DND-41 (cell line): ENCODE measurements around the gene REXO4.

Experiments used
- ATAC-seq: fragments of 200-7000 bp; cut with Tn5 transposase; 3 replicates; pipeline ENCODE4 v1.9.1; 2021; ENCODE audit warnings: low read depth; ENCODE audit not compliant: insufficient read depth
- DNase-seq: peaks from one replicate; pipeline ENCODE4 v3.0.0-alpha.2; 2020
- H2AFZ ChIP-seq: 2 replicates; pipeline ENCODE4 v1.6.0; 2012; ENCODE audit warnings: low read depth, low read length
- H3K27ac ChIP-seq: 2 replicates; pipeline ENCODE4 v1.5.1; 2012; ENCODE audit warnings: low read length, inconsistent platforms
- H3K27me3 ChIP-seq: fragments of 200-600 bp; sonication (generic); 2 replicates; pipeline ENCODE4 v1.6.0; 2012; ENCODE audit warnings: low read length, mild to moderate bottlenecking, inconsistent platforms; ENCODE audit not compliant: insufficient read depth, poor library complexity
- H3K36me3 ChIP-seq: 2 replicates; pipeline ENCODE4 v1.5.1; 2012; ENCODE audit warnings: low read length, inconsistent platforms; ENCODE audit not compliant: insufficient read depth
- H3K4me1 ChIP-seq: 2 replicates; pipeline ENCODE4 v1.5.1; 2012; ENCODE audit warnings: mild to moderate bottlenecking, low read length; ENCODE audit not compliant: insufficient read depth
- H3K4me2 ChIP-seq: 2 replicates; pipeline ENCODE4 v1.6.0; 2012; ENCODE audit warnings: mild to moderate bottlenecking, moderate library complexity, low read length, inconsistent platforms; ENCODE audit not compliant: insufficient read depth
- H3K4me3 ChIP-seq, 2 experiments: fragments of 200-600 bp in 1 of 2; shearing (Covaris generic) in 1 of 2; 2 replicates each; pipeline ENCODE4 v1.5.1; 2012 to 2016; ENCODE audit warnings: inconsistent platforms in 2 of 2, low read length in 2 of 2, mild to moderate bottlenecking in 2 of 2, low read depth in 1 of 2, moderate library complexity in 1 of 2
- H3K79me2 ChIP-seq: 2 replicates; pipeline ENCODE4 v1.6.0; 2012; ENCODE audit warnings: low read length, inconsistent platforms; ENCODE audit not compliant: insufficient read depth
- H3K9ac ChIP-seq: 2 replicates; pipeline ENCODE4 v1.6.0; 2012; ENCODE audit warnings: low read depth, mild to moderate bottlenecking, inconsistent platforms, low read length, moderate library complexity
- H3K9me3 ChIP-seq: 2 replicates; pipeline ENCODE4 v1.5.1; 2012; ENCODE audit warnings: low read length, moderate library complexity, mild to moderate bottlenecking, inconsistent platforms; ENCODE audit not compliant: insufficient read depth, severe bottlenecking
- H4K20me1 ChIP-seq: 2 replicates; pipeline ENCODE4 v1.6.0; 2012; ENCODE audit warnings: low read length; ENCODE audit not compliant: insufficient read depth
- CTCF ChIP-seq: IDR thresholded peaks from 2 replicates; pipeline ENCODE4 v1.5.1; 2012; ENCODE audit warnings: borderline replicate concordance, low read length, moderate library complexity, mild to moderate bottlenecking; ENCODE audit not compliant: poor library complexity, severe bottlenecking; ENCODE audit errors: extremely low read depth
- EZH2 ChIP-seq: IDR thresholded peaks from 3 replicates; pipeline ENCODE4 v1.6.1; 2012; ENCODE audit warnings: borderline replicate concordance, low read depth, mild to moderate bottlenecking, moderate library complexity, low read length, inconsistent platforms; ENCODE audit not compliant: severe bottlenecking

REXO4 gene

DNA sequence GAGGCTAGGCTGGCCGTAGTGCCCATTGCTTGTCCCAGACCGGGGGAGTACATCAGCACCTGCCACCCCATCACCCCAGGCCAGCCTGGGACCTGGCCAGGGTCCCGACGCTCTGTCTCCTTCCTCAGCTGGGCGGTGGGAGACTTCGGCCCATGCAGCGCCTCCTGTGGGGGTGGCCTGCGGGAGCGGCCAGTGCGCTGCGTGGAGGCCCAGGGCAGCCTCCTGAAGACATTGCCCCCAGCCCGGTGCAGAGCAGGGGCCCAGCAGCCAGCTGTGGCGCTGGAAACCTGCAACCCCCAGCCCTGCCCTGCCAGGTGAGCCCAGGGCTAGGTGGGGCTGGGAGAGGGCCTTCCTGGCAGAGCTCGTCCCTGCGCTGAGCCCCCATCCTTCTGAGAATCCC is 25.4 kb upstream of the REXO4 start:
- ATAC-seq (no peak), DNase-seq (no peak)
- Histone ChIP-seq H3K9me3 (no peaks in the 10 kb centered on the region), H4K20me1 (no peaks in the 10 kb centered on the region), H3K36me3 (no peaks in the 10 kb centered on the region), H2AFZ (no peak overlapping the region), H3K79me2 (no peaks in the 10 kb centered on the region), H3K27ac (no peak overlapping the region), H3K4me2 (no peak overlapping the region), H3K4me1 (no peaks in the 10 kb centered on the region), H3K4me3 (no peak overlapping the region), H3K27me3 (no peaks in the 10 kb centered on the region), H3K9ac (no peak overlapping the region)
- TF ChIP-seq CTCF (no peak), EZH2 (no peak)

GRCh38 chr9:133441571-133441970 is 23.8 kb upstream of the REXO4 start:
- H3K27me3 ChIP-seq: no peaks in the 10 kb centered on the region
- no peaks in the 10 kb centered on the region for H3K4me1 ChIP-seq
- no peak overlapping the region for H3K9ac ChIP-seq
- ATAC-seq (no peak), DNase-seq (no peak)
- H3K9me3 ChIP-seq: no peaks in the 10 kb centered on the region
- H4K20me1 ChIP-seq: no peaks in the 10 kb centered on the region
- no peaks in the 10 kb centered on the region for H3K36me3 ChIP-seq
- H3K4me3 ChIP-seq: no peak overlapping the region
- no peak overlapping the region for H3K4me2 ChIP-seq
- no peak overlapping the region for H3K27ac ChIP-seq
- no peak overlapping the region for H2AFZ ChIP-seq
- TF ChIP-seq CTCF (no peak), EZH2 (no peak)
- H3K79me2 ChIP-seq: no peaks in the 10 kb centered on the region

DNA sequence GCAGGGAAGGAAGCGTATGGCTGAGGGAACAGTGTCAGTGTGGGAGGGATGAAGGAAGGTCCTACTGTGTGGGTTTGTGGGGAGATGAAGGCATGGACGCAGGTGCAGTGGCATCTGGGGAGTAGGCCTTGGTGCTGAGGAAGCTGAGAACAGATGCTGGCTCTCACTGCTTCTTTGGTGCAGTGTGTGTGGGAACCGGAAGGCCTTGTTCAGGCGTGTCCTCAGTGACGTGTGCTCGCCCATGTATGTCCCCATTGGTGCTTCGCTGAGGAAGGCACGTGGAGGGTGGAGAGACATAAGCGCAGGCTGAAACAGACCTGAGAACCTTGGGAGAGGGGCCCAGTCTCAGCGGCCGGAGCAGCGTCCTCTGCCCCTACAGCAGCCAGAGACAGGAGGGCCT is 23.1 kb upstream of the REXO4 start:
- no peak overlapping the region for H3K4me2 ChIP-seq
- ATAC-seq: no peak

More for the DNA sequence above, 23.1 kb upstream of the REXO4 start:
- no peak for TF ChIP-seq CTCF
- TF ChIP-seq EZH2: no peak
- Histone ChIP-seq H2AFZ (no peak overlapping the region), H3K36me3 (no peaks in the 10 kb centered on the region), H3K9me3 (no peaks in the 10 kb centered on the region), H3K4me3 (no peak overlapping the region), H4K20me1 (no peaks in the 10 kb centered on the region), H3K27ac (no peak overlapping the region), H3K4me1 (no peaks in the 10 kb centered on the region), H3K9ac (no peak overlapping the region), H3K79me2 (no peaks in the 10 kb centered on the region), H3K27me3 (no peaks in the 10 kb centered on the region)
- DNase-seq: no peak
